Left renal cortex interstitium (tissue), 4 donors: Measurements from ENCODE around the gene MPHOSPH8. TPM values are rescaled to one million over a fixed set of nuclear protein-coding genes. Genes with fewer than 3 reads are reported as not detected.
"Not testable (repeated sequence)": the region's sequence is repeated elsewhere in the genome, so short reads cannot be mapped to it uniquely, and the experiment has no call there.

Experiments
- DNase-seq, 4 donors: peaks; one replicate each; pipeline ENCODE4 v3.0.0-alpha.2; 2013; ENCODE audit warnings: low read depth in 4 of 4, low spot score in 2 of 4, missing footprints in 1 of 4
- polyA plus RNA-seq, 4 donors: library from polyadenylated mRNA; unstranded; fragments of 120-200 nt; gene quantifications; one replicate each; pipeline ENCODE4 v1.2.1, GENCODE V29; 2013; ENCODE audit not compliant: insufficient read length in 4 of 4

MPHOSPH8 gene
- polyA plus RNA-seq, 4 donors = 50.4 to 89.3 (median 70.7) TPM

DNA sequence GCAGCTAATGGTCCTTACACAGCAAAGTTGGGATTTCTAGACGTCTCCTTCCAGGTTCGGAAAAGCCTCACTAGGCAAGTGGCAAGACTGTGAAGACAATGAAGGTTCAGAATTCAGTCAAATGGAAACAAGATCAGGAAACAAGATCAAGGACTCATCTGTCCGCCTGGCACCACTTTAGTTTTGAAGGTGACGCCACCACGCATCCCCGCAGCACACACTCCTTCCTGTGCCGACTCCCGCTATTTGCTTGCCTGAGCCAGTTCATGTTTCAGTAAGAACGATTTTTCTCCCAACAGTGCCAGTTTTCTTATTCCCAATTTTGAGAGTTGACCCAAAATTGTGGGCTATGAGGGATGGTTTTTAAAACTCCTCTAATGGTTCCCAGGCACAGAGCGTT is 41.4 kb downstream of the MPHOSPH8 start:
- no peak for DNase-seq

DNA sequence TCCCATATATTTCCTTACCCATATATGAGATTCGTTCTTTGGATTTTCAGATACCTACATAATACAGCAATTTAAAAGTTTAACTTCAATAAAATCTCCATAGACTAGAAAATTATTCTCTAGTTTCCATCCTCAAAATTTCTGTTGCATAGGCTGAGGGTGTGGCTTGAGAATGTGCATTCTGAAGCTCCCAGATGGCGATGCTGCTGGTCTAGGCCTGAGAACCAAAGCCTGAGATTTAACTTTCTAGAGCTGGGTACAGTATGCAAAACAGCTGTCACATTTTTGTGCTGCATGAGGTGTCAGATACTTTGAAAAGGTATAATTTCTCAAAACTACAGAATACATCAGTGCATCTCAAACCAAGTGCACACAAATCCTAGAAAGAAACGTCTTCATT is 42.7 kb downstream of the MPHOSPH8 start:
- DNase-seq = no peak

GRCh38 chr13:19680751-19681150 is 47.3 kb downstream of the MPHOSPH8 start:
- DNase-seq = no peak

- no peak for DNase-seq
Observed at GRCh38 chr13:19681517-19681916, 48.1 kb downstream of the MPHOSPH8 start.

DNA sequence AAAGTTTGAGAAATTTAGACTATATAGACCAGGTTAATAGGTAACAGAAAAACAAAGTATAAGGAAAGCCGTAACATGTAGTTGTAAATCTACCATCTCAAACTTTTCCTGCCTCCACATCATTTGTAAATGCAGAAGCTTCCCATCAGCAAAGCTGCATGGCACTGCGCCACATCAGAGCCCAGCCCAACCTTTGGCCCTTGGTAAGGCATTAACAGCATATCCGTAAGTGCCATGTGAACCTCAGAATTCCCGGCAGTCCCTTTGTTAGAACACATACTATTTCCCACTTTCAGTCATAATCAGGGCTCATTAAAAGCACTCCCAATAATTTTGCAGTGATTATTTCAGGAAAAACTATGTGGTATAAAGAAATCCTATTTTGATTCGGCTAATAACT is 51.6 kb downstream of the MPHOSPH8 start:
- peak in 1 of 4 donors; percentile 9 for DNase-seq

DNA sequence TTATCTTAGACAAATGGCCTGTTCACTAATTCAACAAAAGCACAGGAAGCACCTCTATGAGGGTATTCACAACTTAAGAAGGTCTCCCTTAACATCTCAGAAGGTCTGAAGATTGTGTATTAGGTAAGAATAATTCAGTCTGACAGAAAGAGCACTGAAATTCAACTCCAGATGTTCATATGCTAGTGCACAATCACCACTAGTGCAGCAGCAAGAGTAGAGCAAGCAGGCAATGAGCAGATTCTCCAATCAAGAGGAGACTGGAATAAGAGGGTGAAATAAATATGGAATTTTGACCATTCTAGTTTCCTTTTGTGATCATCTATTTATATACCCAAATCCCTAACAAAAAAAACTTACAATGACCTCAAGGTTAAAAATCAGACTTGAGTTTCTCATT is 52.0 kb downstream of the MPHOSPH8 start:
- DNase-seq = no peak

- DNase-seq = not testable (repeated sequence)
Observed at GRCh38 chr13:19691447-19691846, 58.0 kb downstream of the MPHOSPH8 start.

- DNase-seq = no peak
Observed at GRCh38 chr13:19695428-19695827, 62.0 kb downstream of the MPHOSPH8 start.

GRCh38 chr13:19695829-19696228 is 62.4 kb downstream of the MPHOSPH8 start:
- DNase-seq = no peak

DNA sequence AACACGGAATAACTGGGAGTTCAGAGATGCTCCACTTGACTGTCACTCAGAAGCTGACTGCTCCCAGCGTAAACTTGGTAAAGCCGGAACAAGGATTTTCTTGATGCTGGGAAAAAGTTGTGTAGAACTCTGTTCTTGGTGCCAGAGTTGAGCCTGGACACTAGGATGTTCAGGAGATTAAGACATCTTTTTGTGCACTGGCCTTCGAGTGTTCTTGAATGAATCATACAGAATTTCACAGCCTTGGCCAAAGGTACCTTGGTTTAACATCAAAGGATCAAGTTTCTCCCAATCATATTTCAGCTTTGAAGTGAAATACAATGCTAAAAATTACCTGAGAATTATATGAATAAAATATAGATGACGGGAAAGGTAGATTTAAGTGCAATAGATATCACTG is 67.5 kb downstream of the MPHOSPH8 start:
- DNase-seq = not testable (repeated sequence)

GRCh38 chr13:19701619-19702018 is 68.2 kb downstream of the MPHOSPH8 start:
- not testable (repeated sequence) for DNase-seq

- not testable (repeated sequence) for DNase-seq
Observed at GRCh38 chr13:19704256-19704655, 70.8 kb downstream of the MPHOSPH8 start.

DNA sequence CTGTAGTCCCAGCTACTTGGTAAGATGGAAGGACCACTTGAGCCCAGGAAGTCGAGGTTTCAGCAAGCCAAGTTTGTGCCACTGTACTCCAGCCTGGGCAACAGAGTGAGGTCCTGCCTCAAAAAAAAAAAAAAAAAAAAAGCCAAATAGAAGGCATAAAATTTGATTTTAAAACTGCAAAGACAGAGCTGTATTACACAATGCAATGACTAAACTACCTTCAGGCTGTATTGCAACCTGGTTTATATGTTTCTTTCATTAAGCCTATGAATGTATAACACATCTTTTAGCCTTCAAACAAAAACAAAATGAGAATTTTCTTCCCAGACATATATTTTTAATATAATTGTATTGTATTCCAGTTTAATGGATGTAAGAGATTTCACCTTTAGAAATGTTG is 75.6 kb downstream of the MPHOSPH8 start:
- not testable (repeated sequence) for DNase-seq

DNA sequence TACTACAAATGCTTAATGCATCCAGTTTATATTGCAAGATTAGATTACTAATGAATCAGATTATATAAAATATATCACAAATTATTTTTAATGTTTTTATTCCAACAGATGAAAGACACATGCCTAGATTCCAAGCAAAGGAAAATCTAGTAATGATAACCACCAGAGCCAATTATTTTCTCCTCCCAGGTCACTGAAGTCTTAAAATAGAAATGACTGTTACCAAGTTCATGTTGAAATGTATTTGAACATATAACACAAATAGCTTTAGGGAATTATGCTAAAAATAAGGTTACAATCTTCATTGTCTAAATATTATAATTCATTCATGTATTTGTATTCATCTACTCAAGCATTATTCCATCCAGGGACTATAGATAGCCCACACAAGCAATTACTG is 76.3 kb downstream of the MPHOSPH8 start:
- DNase-seq = not testable (repeated sequence)

DNA sequence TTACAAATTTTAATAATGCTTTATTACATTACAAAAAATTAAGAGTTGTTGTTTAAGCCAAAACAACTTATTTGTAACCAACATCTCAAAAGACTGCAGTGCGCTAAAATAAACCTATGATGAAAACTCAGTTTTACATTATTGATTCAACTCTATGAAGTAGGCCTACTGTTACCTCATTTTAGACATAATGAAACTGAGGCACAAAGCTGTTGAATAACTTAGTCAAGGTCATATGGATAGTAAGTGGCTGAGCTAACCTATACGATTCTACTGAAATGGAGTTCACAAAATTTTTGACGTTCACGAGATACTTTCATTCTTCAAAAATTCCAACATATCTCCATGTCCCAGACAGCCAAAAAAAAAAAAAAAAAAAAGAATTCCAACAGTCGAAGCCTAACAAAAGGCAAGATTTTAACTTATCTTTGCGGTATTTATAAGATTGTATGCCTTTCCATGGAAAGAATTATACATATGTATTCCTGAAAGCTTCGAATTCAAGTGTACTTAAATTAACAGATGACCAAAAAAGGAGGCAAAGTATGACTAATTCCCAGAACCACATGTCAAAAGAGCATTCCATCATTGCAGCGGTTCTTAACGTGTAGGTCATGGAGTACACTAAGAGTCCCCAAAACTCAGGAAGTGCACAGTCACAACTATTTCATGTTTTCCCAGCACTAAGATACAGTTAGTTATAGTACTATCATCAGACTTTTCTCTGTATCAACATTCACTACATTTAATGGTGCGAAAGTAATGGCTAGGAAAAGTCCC is 79.9 kb downstream of the MPHOSPH8 start:
- DNase-seq = no peak

DNA sequence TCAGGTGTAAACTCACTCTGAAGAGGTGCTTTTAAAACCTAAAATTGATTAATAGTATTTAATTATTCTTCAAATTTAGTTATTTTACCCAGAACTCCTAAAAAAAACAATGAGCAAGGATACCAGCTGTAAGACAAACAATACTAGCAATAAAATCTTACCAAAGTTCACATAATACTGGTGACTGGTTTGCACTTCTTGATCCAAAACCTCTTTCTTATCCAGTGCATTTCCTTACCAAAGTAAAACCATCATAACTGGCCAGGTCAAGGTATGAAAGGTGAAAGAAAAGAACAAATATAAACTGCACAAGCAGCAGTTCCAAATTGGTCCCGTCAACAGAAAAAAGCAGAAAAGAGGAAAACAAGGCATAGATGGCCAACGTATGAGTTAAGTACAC is 86.6 kb downstream of the MPHOSPH8 start:
- no peak for DNase-seq

Other genes starting within 250 kb of the MPHOSPH8 start
- gene TPTE2, start 72.1 kb upstream of the MPHOSPH8 start, polyA plus RNA-seq = under 1 TPM; 0.11 to 0.63 (median 0.42) TPM
- 10 to 100 TPM; 72.7 to 89.7 (median 85.1) TPM for gene PSPC1, start 149.3 kb downstream of the MPHOSPH8 start, polyA plus RNA-seq
- 10 to 100 TPM; 17.5 to 32.2 (median 25.0) TPM for gene ZMYM5, start 230.0 kb downstream of the MPHOSPH8 start, polyA plus RNA-seq